Neuron (in vitro differentiated cells): ENCODE data around the gene CCDC70.

ENCODE experiments used
- H2AFZ ChIP-seq: one replicate; pipeline ENCODE4 v1.6.1; 2013; ENCODE audit warnings: low read depth, mild to moderate bottlenecking, inconsistent platforms, low read length, moderate library complexity
- H3K27me3 ChIP-seq: one replicate; pipeline ENCODE4 v1.6.1; 2013; ENCODE audit warnings: low read length; ENCODE audit not compliant: insufficient read depth
- H3K36me3 ChIP-seq: one replicate; pipeline ENCODE4 v1.6.1; 2013; ENCODE audit warnings: low read length; ENCODE audit not compliant: insufficient read depth
- H3K4me1 ChIP-seq: one replicate; pipeline ENCODE4 v1.6.1; 2013; ENCODE audit warnings: low read length; ENCODE audit not compliant: insufficient read depth
- H3K4me3 ChIP-seq: 2 replicates; pipeline ENCODE4 v1.5.1; 2013; ENCODE audit warnings: mild to moderate bottlenecking, low read length, moderate library complexity
- H3K9me3 ChIP-seq: one replicate; pipeline ENCODE4 v1.6.1; 2013; ENCODE audit warnings: low read length

Gene CCDC70

DNA sequence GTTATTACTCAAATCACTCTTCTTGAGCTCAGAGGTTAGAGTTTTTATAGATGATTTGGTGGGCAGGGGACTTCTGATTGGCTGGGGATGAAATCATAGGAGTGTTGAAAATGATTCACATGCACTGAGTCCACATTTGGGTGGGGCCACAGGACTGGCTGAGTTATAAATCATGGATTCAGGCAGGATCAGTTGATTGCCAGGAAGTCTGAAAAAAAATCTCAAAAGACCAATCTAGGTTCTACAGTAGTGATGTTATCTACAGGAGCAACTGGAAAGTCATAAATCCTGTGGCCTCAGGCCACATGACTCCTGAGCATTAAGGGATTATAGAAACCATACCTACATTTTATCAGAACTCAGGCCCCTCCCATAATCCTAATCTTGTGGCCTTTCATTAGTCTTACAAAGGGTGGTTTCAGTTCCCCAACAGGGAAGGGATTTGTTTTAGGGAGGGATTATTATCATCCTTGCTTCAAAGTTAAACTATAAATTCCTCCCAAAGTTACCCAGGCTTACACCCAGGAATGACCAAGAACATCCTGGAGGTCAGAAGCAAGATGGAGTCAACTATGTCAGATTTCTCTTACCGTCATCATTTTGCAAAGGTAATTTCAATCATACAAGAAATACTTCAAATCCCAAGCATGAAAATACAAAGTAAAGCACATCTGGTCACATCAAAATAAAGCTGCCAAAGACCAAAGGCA is 5.6 kb upstream of the CCDC70 start:
- Histone ChIP-seq H3K4me3 (no peak overlapping the region), H3K27me3 (no peaks in the 10 kb centered on the region), H3K9me3 (no peaks in the 10 kb centered on the region), H3K4me1 (no peaks in the 10 kb centered on the region), H3K36me3 (no peaks in the 10 kb centered on the region), H2AFZ (no peak overlapping the region)

- H3K4me3 ChIP-seq = no peak overlapping the region
- no peaks in the 10 kb centered on the region for H3K9me3 ChIP-seq
- no peaks in the 10 kb centered on the region for H3K27me3 ChIP-seq
- H2AFZ ChIP-seq = no peak overlapping the region
- no peaks in the 10 kb centered on the region for H3K36me3 ChIP-seq
- H3K4me1 ChIP-seq = peaks cover 6% of the 10 kb centered on the region
Observed at GRCh38 chr13:51856998-51857397, 4.8 kb upstream of the CCDC70 start.

GRCh38 chr13:51858433-51859247 is 3.1 kb upstream of the CCDC70 start:
- H3K4me1 ChIP-seq = peaks cover 6% of the 10 kb centered on the region
- H3K27me3 ChIP-seq = no peaks in the 10 kb centered on the region
- no peaks in the 10 kb centered on the region for H3K9me3 ChIP-seq
- no peak overlapping the region for H2AFZ ChIP-seq
- H3K36me3 ChIP-seq = no peaks in the 10 kb centered on the region
- no peak overlapping the region for H3K4me3 ChIP-seq

DNA sequence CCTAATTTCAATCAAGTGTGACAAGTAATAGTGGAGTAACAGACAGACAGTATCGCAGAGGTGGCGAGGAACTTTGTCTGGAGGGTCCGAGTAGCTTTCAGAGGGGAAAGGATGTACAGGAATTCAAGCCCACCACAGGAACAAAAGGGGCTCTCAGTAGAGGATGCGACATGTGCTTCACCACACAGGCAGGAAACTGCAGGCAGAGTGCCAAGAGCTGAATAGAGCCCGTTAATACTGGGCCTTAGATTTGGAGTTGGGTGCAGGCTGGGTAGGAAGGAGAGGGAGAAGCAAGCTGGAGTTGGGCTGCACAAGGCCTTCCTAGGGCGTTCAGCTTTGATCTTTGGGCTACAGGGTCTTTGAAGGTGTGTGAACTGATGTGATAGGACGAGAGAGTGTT is 1.2 kb downstream of the CCDC70 start:
- peaks cover 6% of the 10 kb centered on the region for H3K4me1 ChIP-seq
- no peaks in the 10 kb centered on the region for H3K36me3 ChIP-seq
- H3K9me3 ChIP-seq = no peaks in the 10 kb centered on the region
- H2AFZ ChIP-seq = no peak overlapping the region
- no peak overlapping the region for H3K4me3 ChIP-seq
- no peaks in the 10 kb centered on the region for H3K27me3 ChIP-seq

GRCh38 chr13:51865838-51866237 is 4.1 kb downstream of the CCDC70 start:
- Histone ChIP-seq H3K4me3 (no peak overlapping the region), H2AFZ (no peak overlapping the region), H3K4me1 (peaks cover 6% of the 10 kb centered on the region), H3K36me3 (no peaks in the 10 kb centered on the region), H3K27me3 (peaks cover 7% of the 10 kb centered on the region), H3K9me3 (no peaks in the 10 kb centered on the region)

- H2AFZ ChIP-seq = no peak overlapping the region
- no peaks in the 10 kb centered on the region for H3K4me1 ChIP-seq
- H3K27me3 ChIP-seq = peaks cover 10% of the 10 kb centered on the region
- H3K9me3 ChIP-seq = peaks cover 1% of the 10 kb centered on the region
- H3K4me3 ChIP-seq = no peak overlapping the region
- H3K36me3 ChIP-seq = no peaks in the 10 kb centered on the region
Observed at GRCh38 chr13:51867062-51867461, 5.3 kb downstream of the CCDC70 start.

GRCh38 chr13:51869916-51870315 is 8.1 kb downstream of the CCDC70 start:
- Histone ChIP-seq H3K4me1 (peaks cover 12% of the 10 kb centered on the region), H3K9me3 (peaks cover 1% of the 10 kb centered on the region), H3K36me3 (no peaks in the 10 kb centered on the region), H3K4me3 (no peak overlapping the region), H2AFZ (no peak overlapping the region), H3K27me3 (peaks cover 13% of the 10 kb centered on the region)

DNA sequence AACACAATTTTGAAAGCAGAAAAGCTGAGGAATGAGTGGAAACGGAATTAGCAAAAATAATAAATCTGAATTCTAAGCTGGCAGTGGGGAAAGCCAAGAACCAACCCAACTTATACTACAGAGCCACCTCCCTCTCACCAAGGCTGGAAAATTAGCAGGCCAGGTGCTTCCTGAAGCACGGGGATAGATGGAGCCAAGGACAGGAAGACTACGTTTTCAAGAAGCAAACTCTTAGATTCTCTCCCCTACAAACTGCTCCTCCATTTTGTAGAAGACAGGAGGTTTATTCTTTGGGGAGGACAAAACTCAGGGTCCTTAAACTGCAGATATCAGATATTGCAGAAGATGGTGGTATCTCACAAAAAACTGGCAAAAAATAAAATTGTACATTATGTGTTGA is 8.8 kb downstream of the CCDC70 start:
- peaks cover 1% of the 10 kb centered on the region for H3K9me3 ChIP-seq
- H3K27me3 ChIP-seq = peaks cover 13% of the 10 kb centered on the region
- H2AFZ ChIP-seq = no peak overlapping the region
- peaks cover 13% of the 10 kb centered on the region for H3K4me1 ChIP-seq
- H3K36me3 ChIP-seq = no peaks in the 10 kb centered on the region
- H3K4me3 ChIP-seq = no peak overlapping the region

DNA sequence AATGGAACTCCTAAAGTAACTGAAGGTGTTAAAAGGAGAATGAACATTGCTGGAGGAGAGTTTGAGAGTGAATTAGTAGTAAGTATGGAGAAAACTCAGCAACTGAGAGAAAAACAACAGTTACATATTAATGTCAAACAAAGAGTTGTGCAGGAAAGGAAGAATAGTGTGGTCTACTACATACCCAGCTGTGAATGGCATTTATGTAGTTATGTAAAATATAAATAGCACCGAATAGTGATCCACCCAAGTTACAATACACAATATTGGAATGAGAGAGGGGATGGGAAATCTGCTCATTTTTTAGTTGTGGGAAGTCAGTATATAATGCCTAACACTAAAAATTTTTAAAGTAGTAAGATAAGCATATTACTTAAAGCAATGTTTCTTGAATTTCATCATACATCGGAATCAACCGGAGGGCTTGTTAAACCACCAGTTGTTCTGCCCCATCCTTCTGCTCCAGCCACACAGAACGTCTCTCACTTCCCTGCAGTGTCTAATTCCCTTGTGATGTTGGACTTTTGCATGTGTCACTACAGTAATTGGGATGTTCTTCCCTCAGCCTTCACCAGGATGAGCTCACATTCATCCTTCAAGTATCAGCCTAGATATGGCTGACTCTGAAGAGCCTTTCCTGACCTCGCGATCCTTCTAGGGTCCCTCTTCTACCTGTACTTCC is 11.5 kb downstream of the CCDC70 start:
- no peak overlapping the region for H3K4me3 ChIP-seq
- no peaks in the 10 kb centered on the region for H3K36me3 ChIP-seq
- H3K4me1 ChIP-seq = peaks cover 13% of the 10 kb centered on the region
- no peak overlapping the region for H2AFZ ChIP-seq
- peaks cover 19% of the 10 kb centered on the region for H3K27me3 ChIP-seq
- H3K9me3 ChIP-seq = peaks cover 1% of the 10 kb centered on the region

GRCh38 chr13:51873837-51874236 is 12.1 kb downstream of the CCDC70 start:
- H3K4me1 ChIP-seq = peaks cover 13% of the 10 kb centered on the region
- no peaks in the 10 kb centered on the region for H3K36me3 ChIP-seq
- peaks cover 18% of the 10 kb centered on the region for H3K27me3 ChIP-seq
- H3K9me3 ChIP-seq = peaks cover 1% of the 10 kb centered on the region
- no peak overlapping the region for H2AFZ ChIP-seq
- no peak overlapping the region for H3K4me3 ChIP-seq

GRCh38 chr13:51874651-51875050 is 12.9 kb downstream of the CCDC70 start:
- H3K27me3 ChIP-seq = peaks cover 14% of the 10 kb centered on the region
- peaks cover 1% of the 10 kb centered on the region for H3K9me3 ChIP-seq
- H2AFZ ChIP-seq = no peak overlapping the region
- peak overlapping the region; percentile 13 for H3K4me3 ChIP-seq
- peaks cover 14% of the 10 kb centered on the region for H3K4me1 ChIP-seq
- H3K36me3 ChIP-seq = no peaks in the 10 kb centered on the region

DNA sequence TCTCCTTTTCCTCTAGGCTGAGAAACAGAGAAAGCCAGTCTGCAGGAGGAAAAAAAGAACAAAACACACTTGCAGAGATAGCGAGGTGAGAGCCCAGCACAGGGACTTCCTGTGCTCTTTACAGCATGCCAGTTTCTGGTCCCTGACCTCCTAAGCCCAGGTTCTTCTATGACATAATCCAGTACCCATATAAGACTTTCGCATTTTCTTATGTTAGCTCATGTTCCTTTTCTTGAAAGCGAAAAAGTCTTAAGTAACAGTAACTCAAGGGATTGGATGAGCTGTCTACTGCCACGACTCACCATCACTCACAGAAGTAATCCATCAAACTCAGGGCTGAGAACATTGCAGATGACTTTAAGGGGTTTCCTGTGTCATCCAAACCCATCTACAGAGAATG is 17.4 kb downstream of the CCDC70 start:
- H3K27me3 ChIP-seq = peaks cover 6% of the 10 kb centered on the region
- no peaks in the 10 kb centered on the region for H3K9me3 ChIP-seq
- H3K4me1 ChIP-seq = peaks cover 13% of the 10 kb centered on the region
- no peak overlapping the region for H3K4me3 ChIP-seq
- H2AFZ ChIP-seq = no peak overlapping the region
- H3K36me3 ChIP-seq = no peaks in the 10 kb centered on the region

GRCh38 chr13:51881296-51881695 is 19.5 kb downstream of the CCDC70 start:
- H3K36me3 ChIP-seq = no peaks in the 10 kb centered on the region
- H3K27me3 ChIP-seq = peaks cover 17% of the 10 kb centered on the region
- peaks cover 4% of the 10 kb centered on the region for H3K4me1 ChIP-seq
- no peaks in the 10 kb centered on the region for H3K9me3 ChIP-seq
- H2AFZ ChIP-seq = no peak overlapping the region
- no peak overlapping the region for H3K4me3 ChIP-seq
